Right atrium auricular region (tissue), 2 donors: ENCODE measurements around the gene TRIM34. TPM values are rescaled to one million over a fixed set of nuclear protein-coding genes. Genes with fewer than 3 reads are reported as not detected.

Source experiments
- DNase-seq: peaks from one replicate; pipeline ENCODE4 v3.0.0-alpha.2; 2019; ENCODE audit warnings: low spot score
- H3K27ac ChIP-seq, 2 donors: fragments of 200-600 bp; sonication (generic); 1 replicate in 1 of 2; 2 replicates in 1 of 2; pipeline ENCODE4 v1.5.1; 2016 to 2019
- H3K27me3 ChIP-seq, 2 donors: fragments of 200-600 bp; sonication (generic); one replicate each; pipeline versions ENCODE4 v1.5.1 to v1.6.0; 2017 to 2019
- H3K36me3 ChIP-seq: fragments of 200-600 bp; sonication (generic); one replicate; pipeline ENCODE4 v1.5.1; 2016
- H3K4me1 ChIP-seq, 2 donors: fragments of 200-600 bp; sonication (generic); one replicate each; pipeline versions ENCODE4 v1.5.1 to v1.6.0; 2017 to 2019
- H3K4me3 ChIP-seq, 2 donors: fragments of 200-600 bp; sonication (generic); 1 replicate in 1 of 2; 2 replicates in 1 of 2; pipeline ENCODE4 v1.5.1; 2017 to 2019; ENCODE audit warnings: mild to moderate bottlenecking in 1 of 2, moderate library complexity in 1 of 2
- H3K9me3 ChIP-seq, 2 donors: fragments of 200-600 bp; sonication (generic); one replicate each; pipeline ENCODE4 v1.5.1; 2019
- CTCF ChIP-seq, 2 donors: fragments of 200-600 bp; sonication (generic); IDR thresholded peaks; one replicate each; pipeline ENCODE4 v1.5.1; 2019; ENCODE audit warnings: antibody characterized with exemption in 2 of 2
- total RNA-seq, 2 donors: library from RNA; depleted of rRNA; stranded (reverse); fragments of >200 nt; gene quantifications; one replicate each; pipeline ENCODE4 v1.1.0, GENCODE V29; 2016

Gene TRIM34
- total RNA-seq, 2 donors from 2014 or later: 1.4 to 3.8 TPM

- DNase-seq: no peak
These were observed 6.0 kb upstream of the TRIM34 start for GRCh38 chr11:5618807-5619206.

GRCh38 chr11:5620651-5621521, 3.9 kb upstream of the TRIM34 start:
- Histone ChIP-seq H3K27ac (peak overlapping the region in 1 of 2 donors; percentile 2), H3K4me3 (no peak overlapping the region), H3K4me1 (peaks cover 0 to 20% of the 10 kb centered on the region in 2 donors), H3K36me3 (no peaks in the 10 kb centered on the region), H3K27me3 (no peaks in the 10 kb centered on the region), H3K9me3 (no peaks in the 10 kb centered on the region)
- DNase-seq: no peak
- no peak for TF ChIP-seq CTCF (IDR thresholded peaks at IDR 0.05)

More at GRCh38 chr11:5618807-5619206, 6.0 kb upstream of the TRIM34 start:
- no peak overlapping the region for H3K4me3 ChIP-seq
- H3K4me1 ChIP-seq: peaks cover 0 to 12% of the 10 kb centered on the region in 2 donors
- no peaks in the 10 kb centered on the region for H3K9me3 ChIP-seq
- H3K27ac ChIP-seq: no peak overlapping the region
- TF ChIP-seq CTCF (IDR thresholded peaks at IDR 0.05): no peak
- no peaks in the 10 kb centered on the region for H3K36me3 ChIP-seq
- H3K27me3 ChIP-seq: no peaks in the 10 kb centered on the region

DNA sequence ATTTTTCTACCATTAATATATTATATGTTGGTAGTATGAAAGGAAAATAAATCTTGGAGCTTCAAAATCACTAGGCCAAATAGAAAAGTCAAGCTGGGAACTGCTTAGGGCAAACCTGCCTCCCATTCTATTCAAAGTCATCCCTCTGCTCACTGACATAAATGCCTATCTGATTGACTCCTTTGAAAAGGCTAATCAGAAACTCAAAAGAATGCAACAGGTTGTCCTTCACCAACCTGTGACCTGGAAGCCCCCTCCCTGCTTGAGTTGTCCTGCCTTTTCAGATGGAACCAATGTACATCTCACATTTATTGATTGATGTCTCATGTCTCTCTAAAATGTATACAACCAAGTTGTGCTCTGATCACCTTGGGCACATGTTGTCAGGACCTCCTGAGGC, 3.2 kb upstream of the TRIM34 start:
- no peaks in the 10 kb centered on the region for H3K27me3 ChIP-seq
- TF ChIP-seq CTCF (IDR thresholded peaks at IDR 0.05): no peak
- no peaks in the 10 kb centered on the region for H3K9me3 ChIP-seq
- H3K27ac ChIP-seq: no peak overlapping the region
- H3K36me3 ChIP-seq: no peaks in the 10 kb centered on the region
- H3K4me3 ChIP-seq: no peak overlapping the region
- H3K4me1 ChIP-seq: peaks cover 0 to 21% of the 10 kb centered on the region in 2 donors
- DNase-seq: no peak

GRCh38 chr11:5622802-5623201, 2.0 kb upstream of the TRIM34 start:
- Histone ChIP-seq H3K4me1 (peaks cover 0 to 21% of the 10 kb centered on the region in 2 donors), H3K4me3 (no peak overlapping the region), H3K9me3 (no peaks in the 10 kb centered on the region), H3K36me3 (no peaks in the 10 kb centered on the region), H3K27ac (no peak overlapping the region), H3K27me3 (no peaks in the 10 kb centered on the region)
- no peak for TF ChIP-seq CTCF (IDR thresholded peaks at IDR 0.05)
- no peak for DNase-seq

DNA sequence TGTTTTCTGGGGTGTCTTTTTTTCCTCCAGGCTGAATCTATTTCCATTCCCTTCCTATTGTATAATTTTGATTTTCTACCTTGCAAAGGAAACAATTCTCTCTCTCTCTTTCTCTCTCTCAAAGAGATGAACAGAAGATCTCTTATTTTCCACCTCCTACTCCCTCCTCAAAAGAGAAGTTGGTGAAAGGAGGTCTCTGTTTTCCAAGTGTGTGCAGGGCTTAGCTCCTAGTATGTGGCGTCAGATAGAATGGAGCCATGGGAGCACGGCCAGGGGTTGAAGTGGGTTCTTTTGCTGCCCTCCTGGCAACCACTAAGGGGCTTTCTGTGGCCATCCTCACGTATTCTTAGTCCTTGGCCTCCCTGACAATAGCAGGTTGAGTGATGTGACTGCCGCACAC, 480 bp downstream of the TRIM34 start:
- DNase-seq: no peak
- H3K4me1 ChIP-seq: peaks cover 0 to 21% of the 10 kb centered on the region in 2 donors
- peak overlapping the region; percentile 50 to 61 for H3K27ac ChIP-seq
- no peak for TF ChIP-seq CTCF (IDR thresholded peaks at IDR 0.05)
- peak overlapping the region; percentile 46 to 56 for H3K4me3 ChIP-seq
- no peaks in the 10 kb centered on the region for H3K27me3 ChIP-seq
- no peaks in the 10 kb centered on the region for H3K9me3 ChIP-seq
- no peaks in the 10 kb centered on the region for H3K36me3 ChIP-seq
